GM21360 (cell line): ENCODE data around the gene SPTSSA.
"Not testable (repeated sequence)": the region's sequence is repeated elsewhere in the genome, so short reads cannot be mapped to it uniquely, and the experiment has no call there.

ENCODE experiments used
- ATAC-seq: cut with Tn5 transposase; IDR thresholded peaks from one replicate; pipeline ENCODE4 v1.9.1; 2021; ENCODE audit warnings: mild to moderate bottlenecking, moderate library complexity; ENCODE audit not compliant: unreplicated experiment

SPTSSA gene

GRCh38 chr14:34428102-34428466 is 34.0 kb downstream of the SPTSSA start:
- ATAC-seq, result not testable (repeated sequence)

GRCh38 chr14:34426313-34427295 is 35.4 kb downstream of the SPTSSA start:
- ATAC-seq, result no peak

- ATAC-seq, result no peak
Measured at GRCh38 chr14:34425095-34425851, 36.8 kb downstream of the SPTSSA start.

- no peak for ATAC-seq
Measured at GRCh38 chr14:34424488-34424887, 37.6 kb downstream of the SPTSSA start.

GRCh38 chr14:34423445-34423844 is 38.6 kb downstream of the SPTSSA start:
- no peak for ATAC-seq

- no peak for ATAC-seq
Measured at GRCh38 chr14:34420547-34421150, 41.4 kb downstream of the SPTSSA start.

GRCh38 chr14:34409721-34410120 is 52.3 kb downstream of the SPTSSA start:
- ATAC-seq, result no peak

- ATAC-seq, result no peak
Measured at GRCh38 chr14:34407951-34408350, 54.1 kb downstream of the SPTSSA start.

GRCh38 chr14:34404416-34404815 is 57.6 kb downstream of the SPTSSA start:
- ATAC-seq, result no peak

GRCh38 chr14:34403646-34404045 is 58.4 kb downstream of the SPTSSA start:
- no peak for ATAC-seq

GRCh38 chr14:34398024-34398423 is 64.0 kb downstream of the SPTSSA start:
- ATAC-seq, result no peak

GRCh38 chr14:34387974-34388516 is 74.0 kb downstream of the SPTSSA start:
- ATAC-seq, result no peak

- ATAC-seq, result no peak
Measured at GRCh38 chr14:34386865-34387485, 75.1 kb downstream of the SPTSSA start.

GRCh38 chr14:34385881-34386280 is 76.2 kb downstream of the SPTSSA start:
- not testable (repeated sequence) for ATAC-seq

- ATAC-seq, result no peak
Measured at GRCh38 chr14:34383839-34384238, 78.2 kb downstream of the SPTSSA start.
